Large intestine (tissue), 3 donors: Measurements from ENCODE around the gene PRSS33. TPM values are rescaled to one million over a fixed set of nuclear protein-coding genes. Genes with fewer than 3 reads are reported as not detected.

Experiments used
- DNase-seq, 2 donors: peaks; one replicate each; pipeline versions ENCODE4 v3.0.0 to v3.0.0-alpha.2; 2013
- H3K27ac ChIP-seq: one replicate; pipeline ENCODE4 v1.5.1; 2013; ENCODE audit warnings: low read length
- H3K27me3 ChIP-seq: 2 replicates; pipeline ENCODE4 v1.6.1; 2013; ENCODE audit warnings: low read length; ENCODE audit not compliant: control insufficient read depth, insufficient read depth
- H3K36me3 ChIP-seq: 2 replicates; pipeline ENCODE4 v1.6.1; 2013; ENCODE audit warnings: low read length; ENCODE audit not compliant: control insufficient read depth, insufficient read depth
- H3K4me1 ChIP-seq: one replicate; pipeline ENCODE4 v1.6.1; 2013; ENCODE audit warnings: low read length; ENCODE audit not compliant: control insufficient read depth, insufficient read depth
- H3K4me3 ChIP-seq: one replicate; pipeline ENCODE4 v1.5.1; 2013; ENCODE audit warnings: low read length
- H3K9me3 ChIP-seq: one replicate; pipeline ENCODE4 v1.6.1; 2013; ENCODE audit warnings: mild to moderate bottlenecking, low read depth, low read length, moderate library complexity; ENCODE audit not compliant: control insufficient read depth
- WGBS: methylation state at CpG from one replicate; pipeline ENCODE4 v1.1.5; 2013; ENCODE audit warnings: low lambda C conversion rate; ENCODE audit not compliant: insufficient coverage; 5-methylcytosine and 5-hydroxymethylcytosine counted together
- polyA plus RNA-seq: library from polyadenylated mRNA; unstranded; fragments of 120-200 nt; gene quantifications from one replicate; pipeline ENCODE4 v1.2.1, GENCODE V29; 2013

Gene PRSS33
- polyA plus RNA-seq, 1 donor: 0.13 TPM

- no peak overlapping the region for H3K4me3 ChIP-seq
- no peaks in the 10 kb centered on the region for H3K27me3 ChIP-seq
- H3K27ac ChIP-seq: no peak overlapping the region
- H3K9me3 ChIP-seq: no peaks in the 10 kb centered on the region
- H3K36me3 ChIP-seq: no peaks in the 10 kb centered on the region
- no peak for DNase-seq
- peaks cover 11% of the 10 kb centered on the region for H3K4me1 ChIP-seq
- WGBS: no CpG with 5 or more reads among the region's 7 CpGs
Observed at GRCh38 chr16:2813771-2814221, 26.4 kb upstream of the PRSS33 start.

GRCh38 chr16:2811703-2812471 is 24.5 kb upstream of the PRSS33 start:
- Histone ChIP-seq H3K4me1 (peaks cover 11% of the 10 kb centered on the region), H3K27me3 (no peaks in the 10 kb centered on the region), H3K4me3 (no peak overlapping the region), H3K27ac (no peak overlapping the region), H3K9me3 (no peaks in the 10 kb centered on the region), H3K36me3 (no peaks in the 10 kb centered on the region)
- DNase-seq: no peak
- no CpG with 5 or more reads among the region's 15 CpGs for WGBS

GRCh38 chr16:2810651-2811050 is 23.3 kb upstream of the PRSS33 start:
- no CpG with 5 or more reads among the region's 6 CpGs for whole genome bisulfite sequencing
- Histone ChIP-seq H3K4me3 (no peak overlapping the region), H3K36me3 (no peaks in the 10 kb centered on the region), H3K27ac (no peak overlapping the region), H3K4me1 (peaks cover 8% of the 10 kb centered on the region), H3K9me3 (no peaks in the 10 kb centered on the region), H3K27me3 (no peaks in the 10 kb centered on the region)
- no peak for DNase-seq

GRCh38 chr16:2809149-2809760 is 21.9 kb upstream of the PRSS33 start:
- Histone ChIP-seq H3K4me1 (no peaks in the 10 kb centered on the region), H3K4me3 (no peak overlapping the region), H3K36me3 (no peaks in the 10 kb centered on the region), H3K27me3 (no peaks in the 10 kb centered on the region), H3K27ac (no peak overlapping the region), H3K9me3 (peaks cover 9% of the 10 kb centered on the region)
- WGBS: 73% methylated on average over 3 of the region's 3 CpGs
- DNase-seq: no peak

- Histone ChIP-seq H3K36me3 (no peaks in the 10 kb centered on the region), H3K9me3 (peaks cover 18% of the 10 kb centered on the region), H3K27ac (no peak overlapping the region), H3K4me3 (no peak overlapping the region), H3K27me3 (no peaks in the 10 kb centered on the region), H3K4me1 (no peaks in the 10 kb centered on the region)
- DNase-seq: no peak
- 80% methylated on average over 1 of the region's 7 CpGs for WGBS
Observed at GRCh38 chr16:2808181-2808580, 20.8 kb upstream of the PRSS33 start.

GRCh38 chr16:2806286-2806685 is 18.9 kb upstream of the PRSS33 start:
- no peak for DNase-seq
- no peak overlapping the region for H3K4me3 ChIP-seq
- H3K4me1 ChIP-seq: no peaks in the 10 kb centered on the region
- no peaks in the 10 kb centered on the region for H3K36me3 ChIP-seq
- peaks cover 25% of the 10 kb centered on the region for H3K9me3 ChIP-seq
- H3K27ac ChIP-seq: no peak overlapping the region
- WGBS: no CpG with 5 or more reads among the region's 5 CpGs
- no peaks in the 10 kb centered on the region for H3K27me3 ChIP-seq

GRCh38 chr16:2804728-2805127 is 17.4 kb upstream of the PRSS33 start:
- H3K9me3 ChIP-seq: peaks cover 25% of the 10 kb centered on the region
- H3K4me3 ChIP-seq: no peak overlapping the region
- no peaks in the 10 kb centered on the region for H3K4me1 ChIP-seq
- no CpG with 5 or more reads among the region's 4 CpGs for WGBS
- H3K27ac ChIP-seq: no peak overlapping the region
- H3K36me3 ChIP-seq: no peaks in the 10 kb centered on the region
- no peaks in the 10 kb centered on the region for H3K27me3 ChIP-seq
- no peak for DNase-seq

GRCh38 chr16:2803545-2804195 is 16.3 kb upstream of the PRSS33 start:
- H3K27me3 ChIP-seq: no peaks in the 10 kb centered on the region
- no peak overlapping the region for H3K4me3 ChIP-seq
- 100% methylated on average over 1 of the region's 3 CpGs for WGBS
- H3K36me3 ChIP-seq: no peaks in the 10 kb centered on the region
- H3K27ac ChIP-seq: no peak overlapping the region
- H3K9me3 ChIP-seq: peaks cover 28% of the 10 kb centered on the region
- DNase-seq: no peak
- peaks cover 9% of the 10 kb centered on the region for H3K4me1 ChIP-seq

- no peak overlapping the region for H3K4me3 ChIP-seq
- peak overlapping the region; percentile 96 for H3K27ac ChIP-seq
- peaks cover 29% of the 10 kb centered on the region for H3K9me3 ChIP-seq
- no CpG with 5 or more reads among the region's 1 CpG for WGBS
- H3K4me1 ChIP-seq: peaks cover 9% of the 10 kb centered on the region
- H3K27me3 ChIP-seq: no peaks in the 10 kb centered on the region
- peak; percentile 91 to 93 for DNase-seq
- H3K36me3 ChIP-seq: no peaks in the 10 kb centered on the region
Observed at GRCh38 chr16:2799859-2800226, 12.5 kb upstream of the PRSS33 start.

GRCh38 chr16:2799205-2799858 is 12.0 kb upstream of the PRSS33 start:
- Histone ChIP-seq H3K36me3 (no peaks in the 10 kb centered on the region), H3K4me3 (no peak overlapping the region), H3K9me3 (peaks cover 24% of the 10 kb centered on the region), H3K4me1 (peaks cover 13% of the 10 kb centered on the region), H3K27ac (peak overlapping the region; percentile 96), H3K27me3 (no peaks in the 10 kb centered on the region)
- DNase-seq: peak; percentile 36 to 49
- WGBS: no CpG with 5 or more reads among the region's 21 CpGs
